ENCODE measurements around the gene PPFIA4.
A peak's percentile ranks its signal among the peaks of the same experiment; 100 is the strongest.

Gene PPFIA4

DNA sequence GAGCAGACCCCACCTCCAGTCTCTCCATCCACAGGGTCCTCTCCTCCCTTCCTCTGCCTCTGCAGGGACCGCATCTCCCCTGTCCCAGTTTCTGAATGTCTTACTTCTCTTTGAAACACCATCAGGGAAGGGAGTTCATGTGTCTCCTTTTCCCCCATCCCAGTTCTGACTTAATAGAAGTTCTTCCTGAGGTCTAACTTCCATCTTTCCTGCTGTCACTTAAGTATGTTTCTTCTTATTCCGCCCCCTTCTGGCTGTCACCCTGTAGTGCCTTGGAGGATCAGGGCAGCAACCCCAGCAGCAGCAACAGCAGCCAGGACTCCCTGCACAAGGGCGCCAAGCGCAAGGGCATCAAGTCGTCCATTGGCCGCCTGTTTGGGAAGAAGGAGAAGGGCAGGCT is 30.2 kb downstream of the PPFIA4 start:
- H3K79me1 ChIP-seq (ENCODE audit: low read depth, low read length) = no peaks in the 10 kb centered on the region
- H2AK5ac ChIP-seq (ENCODE audit: low read depth, low read length) = no peak overlapping the region
- no peak for DNase-seq (ENCODE audit: low spot score)
- H4K8ac ChIP-seq (ENCODE audit: low read depth, low read length) = no peak overlapping the region
- no peak overlapping the region for H2BK15ac ChIP-seq (ENCODE audit: low read length)
- no peak overlapping the region for H2BK120ac ChIP-seq (ENCODE audit: low read depth, low read length)
- H4K91ac ChIP-seq (ENCODE audit: low read depth, low read length, poor library complexity) = no peak overlapping the region
- H3K36me3 ChIP-seq (replicated peaks in 1 of 2; ENCODE audit: control insufficient read depth in 2 of 2, insufficient read depth in 2 of 2, low read length in 2 of 2) = no peaks in the 10 kb centered on the region
- H3K4me3 ChIP-seq (ENCODE audit: low read length in 2 of 2) = no peak overlapping the region
- no peak overlapping the region for H2AFZ ChIP-seq (ENCODE audit: low read length)
- no peak overlapping the region for H3K4me2 ChIP-seq (ENCODE audit: insufficient read depth, low read length, poor library complexity, severe bottlenecking)
- H3K4ac ChIP-seq (ENCODE audit: low read length) = no peak overlapping the region
- peaks cover 0 to 3% of the 10 kb centered on the region in 2 donors for H3K9me3 ChIP-seq (replicated peaks in 1 of 2; ENCODE audit: control insufficient read depth in 2 of 2, insufficient read depth in 1 of 2, low read depth in 1 of 2, low read length in 2 of 2)
- H2BK12ac ChIP-seq (ENCODE audit: low read length) = no peak overlapping the region
- H3K27me3 ChIP-seq (ENCODE audit: control insufficient read depth in 3 of 3, insufficient read depth in 3 of 3, low read depth in 1 of 3, low read length in 3 of 3) = peaks cover 0 to 28% (median 0%) of the 10 kb centered on the region in 3 experiments
- no peak overlapping the region for H3K9ac ChIP-seq (ENCODE audit: low read depth, low read length, poor library complexity)
- H2BK5ac ChIP-seq (ENCODE audit: low read length) = no peak overlapping the region
- no peak overlapping the region for H3K23ac ChIP-seq (ENCODE audit: low read depth, low read length, poor library complexity)
- no peak overlapping the region for H3K14ac ChIP-seq (ENCODE audit: low read length)
- H3K4me1 ChIP-seq (ENCODE audit: control insufficient read depth in 2 of 2, insufficient read depth in 1 of 2, low read depth in 1 of 2, low read length in 2 of 2) = peaks cover 0 to 11% of the 10 kb centered on the region in 2 donors
- no CpG with 5 or more reads among the region's 6 CpGs for WGBS, 2 donors (ENCODE audit: extremely low coverage in 2 of 2, insufficient read length in 2 of 2, insufficient replicate concordance in 1 of 2)
- H3K27ac ChIP-seq (replicated peaks; ENCODE audit: low read length) = no peak overlapping the region
- no peak overlapping the region for H3K18ac ChIP-seq (ENCODE audit: low read length)

DNA sequence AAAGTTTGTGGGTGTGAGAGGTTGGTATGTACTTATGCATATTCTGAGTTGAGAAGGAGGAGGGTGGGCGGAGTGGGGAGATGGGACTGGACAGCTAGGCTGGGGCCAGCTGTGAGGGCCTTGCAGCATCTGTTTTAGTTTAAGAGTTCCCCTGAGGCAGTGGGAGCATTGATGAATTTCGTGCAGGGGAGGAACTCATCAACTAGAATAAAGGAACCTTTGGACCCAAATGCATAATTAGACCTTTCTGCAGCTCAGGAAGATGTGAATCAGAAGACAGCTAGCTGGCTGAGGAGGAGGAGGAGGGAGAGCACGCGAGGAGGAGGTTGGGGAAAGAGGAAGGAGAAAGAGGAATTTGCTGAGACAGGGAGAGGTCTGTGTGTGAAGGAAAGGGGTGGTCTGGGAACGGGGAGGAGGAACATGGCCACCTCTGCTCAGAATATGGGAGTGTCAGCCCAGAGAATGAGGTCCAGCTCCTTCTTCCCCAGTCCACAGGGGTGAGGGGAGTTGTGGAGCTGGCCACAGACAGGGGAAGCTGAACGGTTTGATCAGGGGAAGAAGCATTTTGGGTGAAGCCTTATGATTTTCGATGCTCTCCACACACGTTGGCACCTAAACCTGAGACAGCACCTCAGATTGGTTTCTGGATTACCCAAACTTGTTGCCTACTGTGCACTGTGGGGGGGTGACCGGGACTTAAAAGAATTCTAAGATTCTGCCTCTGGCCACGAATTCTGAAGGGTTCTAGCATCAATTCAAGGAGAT is 31.8 kb downstream of the PPFIA4 start:
- Histone ChIP-seq H2BK120ac (ENCODE audit: low read depth, low read length) (no peak overlapping the region), H2AK5ac (ENCODE audit: low read depth, low read length) (no peak overlapping the region), H3K27me3 (ENCODE audit: control insufficient read depth in 3 of 3, insufficient read depth in 3 of 3, low read depth in 1 of 3, low read length in 3 of 3) (peaks cover 0 to 23% (median 0%) of the 10 kb centered on the region in 3 experiments), H3K9me3 (replicated peaks in 1 of 2; ENCODE audit: control insufficient read depth in 2 of 2, insufficient read depth in 1 of 2, low read depth in 1 of 2, low read length in 2 of 2) (peaks cover 0 to 3% of the 10 kb centered on the region in 2 donors), H2BK5ac (ENCODE audit: low read length) (no peak overlapping the region), H3K4me3 (ENCODE audit: low read length in 2 of 2) (no peak overlapping the region), H3K9ac (ENCODE audit: low read depth, low read length, poor library complexity) (peak overlapping the region; percentile 22), H2BK12ac (ENCODE audit: low read length) (no peak overlapping the region), H4K8ac (ENCODE audit: low read depth, low read length) (no peak overlapping the region), H3K36me3 (replicated peaks in 1 of 2; ENCODE audit: control insufficient read depth in 2 of 2, insufficient read depth in 2 of 2, low read length in 2 of 2) (no peaks in the 10 kb centered on the region), H3K23ac (ENCODE audit: low read depth, low read length, poor library complexity) (no peak overlapping the region), H2AFZ (ENCODE audit: low read length) (no peak overlapping the region), H3K18ac (ENCODE audit: low read length) (no peak overlapping the region), H2BK15ac (ENCODE audit: low read length) (no peak overlapping the region), H3K4me1 (ENCODE audit: control insufficient read depth in 2 of 2, insufficient read depth in 1 of 2, low read depth in 1 of 2, low read length in 2 of 2) (peaks cover 0 to 11% of the 10 kb centered on the region in 2 donors), H3K27ac (replicated peaks; ENCODE audit: low read length) (no peak overlapping the region), H3K4me2 (ENCODE audit: insufficient read depth, low read length, poor library complexity, severe bottlenecking) (no peak overlapping the region), H3K4ac (ENCODE audit: low read length) (no peak overlapping the region), H3K79me1 (ENCODE audit: low read depth, low read length) (no peaks in the 10 kb centered on the region), H3K14ac (ENCODE audit: low read length) (no peak overlapping the region), H4K91ac (ENCODE audit: low read depth, low read length, poor library complexity) (no peak overlapping the region)
- no peak for DNase-seq (ENCODE audit: low spot score)
- no CpG with 5 or more reads among the region's 10 CpGs for WGBS, 2 donors (ENCODE audit: extremely low coverage in 2 of 2, insufficient read length in 2 of 2, insufficient replicate concordance in 1 of 2)

DNA sequence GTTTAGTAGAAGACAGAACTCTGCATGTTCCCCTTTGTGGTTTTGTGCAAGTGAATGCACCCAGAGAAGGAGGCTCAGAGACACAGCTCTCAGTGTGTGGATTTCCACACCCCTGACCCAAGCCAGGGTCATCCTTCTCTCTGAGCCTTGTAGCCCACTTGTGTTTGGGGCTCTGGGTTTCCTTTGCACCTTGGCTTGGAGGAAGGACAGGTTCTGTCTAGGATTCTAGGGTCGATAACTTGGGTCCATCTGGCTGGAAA is 32.3 kb downstream of the PPFIA4 start:
- WGBS, 2 donors (ENCODE audit: extremely low coverage in 2 of 2, insufficient read length in 2 of 2, insufficient replicate concordance in 1 of 2) = no CpG with 5 or more reads among the region's 1 CpG
- Histone ChIP-seq H3K4me3 (ENCODE audit: low read length in 2 of 2) (no peak overlapping the region), H3K27me3 (ENCODE audit: control insufficient read depth in 3 of 3, insufficient read depth in 3 of 3, low read depth in 1 of 3, low read length in 3 of 3) (peaks cover 0 to 26% (median 0%) of the 10 kb centered on the region in 3 experiments), H2BK15ac (ENCODE audit: low read length) (no peak overlapping the region), H3K9ac (ENCODE audit: low read depth, low read length, poor library complexity) (no peak overlapping the region), H3K79me1 (ENCODE audit: low read depth, low read length) (no peaks in the 10 kb centered on the region), H4K8ac (ENCODE audit: low read depth, low read length) (no peak overlapping the region), H3K4me2 (ENCODE audit: insufficient read depth, low read length, poor library complexity, severe bottlenecking) (no peak overlapping the region), H3K14ac (ENCODE audit: low read length) (no peak overlapping the region), H2AK5ac (ENCODE audit: low read depth, low read length) (no peak overlapping the region), H4K91ac (ENCODE audit: low read depth, low read length, poor library complexity) (no peak overlapping the region), H3K23ac (ENCODE audit: low read depth, low read length, poor library complexity) (no peak overlapping the region), H2BK120ac (ENCODE audit: low read depth, low read length) (no peak overlapping the region), H2BK12ac (ENCODE audit: low read length) (no peak overlapping the region), H3K4me1 (ENCODE audit: control insufficient read depth in 2 of 2, insufficient read depth in 1 of 2, low read depth in 1 of 2, low read length in 2 of 2) (peaks cover 0 to 11% of the 10 kb centered on the region in 2 donors), H3K18ac (ENCODE audit: low read length) (no peak overlapping the region), H2AFZ (ENCODE audit: low read length) (no peak overlapping the region), H3K36me3 (replicated peaks in 1 of 2; ENCODE audit: control insufficient read depth in 2 of 2, insufficient read depth in 2 of 2, low read length in 2 of 2) (no peaks in the 10 kb centered on the region), H2BK5ac (ENCODE audit: low read length) (no peak overlapping the region), H3K9me3 (replicated peaks in 1 of 2; ENCODE audit: control insufficient read depth in 2 of 2, insufficient read depth in 1 of 2, low read depth in 1 of 2, low read length in 2 of 2) (peaks cover 0 to 3% of the 10 kb centered on the region in 2 donors), H3K27ac (replicated peaks; ENCODE audit: low read length) (no peak overlapping the region), H3K4ac (ENCODE audit: low read length) (no peak overlapping the region)
- no peak for DNase-seq (ENCODE audit: low spot score)

DNA sequence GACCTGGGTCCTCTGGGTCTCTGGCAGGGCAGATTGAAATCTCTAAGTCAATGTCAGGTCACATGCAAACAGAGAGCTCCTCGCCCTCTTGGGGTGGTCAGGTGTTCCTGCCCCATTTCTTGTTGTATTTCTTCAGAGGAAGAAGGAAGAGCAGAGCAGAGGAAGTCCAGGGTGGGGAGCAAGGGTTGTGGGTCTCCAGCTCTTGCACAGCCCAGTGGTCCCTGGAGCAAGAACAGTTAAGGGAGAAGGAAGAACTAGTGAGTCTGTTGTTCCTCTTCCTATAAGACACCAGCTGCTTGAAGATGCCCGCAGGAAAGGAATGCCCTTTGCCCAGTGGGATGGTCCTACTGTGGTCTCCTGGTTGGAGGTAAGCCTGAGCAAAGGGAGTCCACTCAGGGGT is 33.2 kb downstream of the PPFIA4 start:
- Histone ChIP-seq H3K36me3 (replicated peaks in 1 of 2; ENCODE audit: control insufficient read depth in 2 of 2, insufficient read depth in 2 of 2, low read length in 2 of 2) (no peaks in the 10 kb centered on the region), H2AFZ (ENCODE audit: low read length) (no peak overlapping the region), H2BK15ac (ENCODE audit: low read length) (no peak overlapping the region), H3K18ac (ENCODE audit: low read length) (no peak overlapping the region), H3K4me2 (ENCODE audit: insufficient read depth, low read length, poor library complexity, severe bottlenecking) (no peak overlapping the region), H3K4ac (ENCODE audit: low read length) (no peak overlapping the region), H2BK120ac (ENCODE audit: low read depth, low read length) (no peak overlapping the region), H3K14ac (ENCODE audit: low read length) (no peak overlapping the region), H2AK5ac (ENCODE audit: low read depth, low read length) (no peak overlapping the region), H3K4me3 (ENCODE audit: low read length in 2 of 2) (no peak overlapping the region), H3K79me1 (ENCODE audit: low read depth, low read length) (no peaks in the 10 kb centered on the region), H3K9me3 (replicated peaks in 1 of 2; ENCODE audit: control insufficient read depth in 2 of 2, insufficient read depth in 1 of 2, low read depth in 1 of 2, low read length in 2 of 2) (peaks cover 0 to 3% of the 10 kb centered on the region in 2 donors), H3K4me1 (ENCODE audit: control insufficient read depth in 2 of 2, insufficient read depth in 1 of 2, low read depth in 1 of 2, low read length in 2 of 2) (peaks cover 0 to 10% of the 10 kb centered on the region in 2 donors), H3K23ac (ENCODE audit: low read depth, low read length, poor library complexity) (no peak overlapping the region), H2BK5ac (ENCODE audit: low read length) (no peak overlapping the region), H3K27me3 (ENCODE audit: control insufficient read depth in 3 of 3, insufficient read depth in 3 of 3, low read depth in 1 of 3, low read length in 3 of 3) (peaks cover 0 to 19% (median 0%) of the 10 kb centered on the region in 3 experiments), H4K91ac (ENCODE audit: low read depth, low read length, poor library complexity) (no peak overlapping the region), H3K9ac (ENCODE audit: low read depth, low read length, poor library complexity) (no peak overlapping the region), H3K27ac (replicated peaks; ENCODE audit: low read length) (no peak overlapping the region), H2BK12ac (ENCODE audit: low read length) (no peak overlapping the region), H4K8ac (ENCODE audit: low read depth, low read length) (no peak overlapping the region)
- no CpG with 5 or more reads among the region's 2 CpGs for WGBS, 2 donors (ENCODE audit: extremely low coverage in 2 of 2, insufficient read length in 2 of 2, insufficient replicate concordance in 1 of 2)
- no peak for DNase-seq (ENCODE audit: low spot score)

Data from neuronal stem cell (in vitro differentiated cells).